ENCODE measurements around the gene KIR2DL1.

DNA sequence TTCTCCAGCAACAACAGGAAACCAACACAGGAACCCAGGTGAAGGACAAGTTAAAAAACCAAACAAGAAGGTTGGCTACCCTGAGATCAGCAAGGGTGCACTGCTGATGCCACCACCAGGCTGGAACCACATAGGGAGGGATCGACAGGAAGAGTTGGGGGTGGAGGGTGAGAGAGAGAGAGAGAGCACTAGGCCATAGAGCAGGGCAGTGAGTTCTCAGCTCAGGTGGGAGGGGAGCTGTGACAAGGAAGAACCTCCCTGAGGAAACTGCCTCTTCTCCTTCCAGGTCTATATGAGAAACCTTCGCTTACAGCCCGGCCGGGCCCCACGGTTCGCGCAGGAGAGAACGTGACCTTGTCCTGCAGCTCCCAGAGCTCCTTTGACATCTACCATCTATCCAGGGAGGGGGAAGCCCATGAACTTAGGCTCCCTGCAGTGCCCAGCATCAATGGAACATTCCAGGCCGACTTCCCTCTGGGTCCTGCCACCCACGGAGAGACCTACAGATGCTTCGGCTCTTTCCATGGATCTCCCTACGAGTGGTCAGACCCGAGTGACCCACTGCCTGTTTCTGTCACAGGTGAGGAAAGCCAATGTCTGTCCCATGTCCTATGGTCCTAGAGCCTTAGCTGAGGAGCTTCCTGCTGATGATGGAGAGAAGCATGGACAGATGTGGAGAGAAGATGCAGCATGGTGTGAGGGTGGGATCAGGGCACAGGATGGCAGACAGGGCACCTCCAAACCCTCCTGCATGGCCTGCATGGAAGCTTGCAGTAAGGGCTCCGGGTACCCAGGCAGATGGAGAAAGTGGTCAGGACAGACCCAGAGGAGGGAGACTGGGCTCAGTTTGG is 36.3 kb downstream of the KIR2DL1 start:
- TF ChIP-seq, protein P1, sequence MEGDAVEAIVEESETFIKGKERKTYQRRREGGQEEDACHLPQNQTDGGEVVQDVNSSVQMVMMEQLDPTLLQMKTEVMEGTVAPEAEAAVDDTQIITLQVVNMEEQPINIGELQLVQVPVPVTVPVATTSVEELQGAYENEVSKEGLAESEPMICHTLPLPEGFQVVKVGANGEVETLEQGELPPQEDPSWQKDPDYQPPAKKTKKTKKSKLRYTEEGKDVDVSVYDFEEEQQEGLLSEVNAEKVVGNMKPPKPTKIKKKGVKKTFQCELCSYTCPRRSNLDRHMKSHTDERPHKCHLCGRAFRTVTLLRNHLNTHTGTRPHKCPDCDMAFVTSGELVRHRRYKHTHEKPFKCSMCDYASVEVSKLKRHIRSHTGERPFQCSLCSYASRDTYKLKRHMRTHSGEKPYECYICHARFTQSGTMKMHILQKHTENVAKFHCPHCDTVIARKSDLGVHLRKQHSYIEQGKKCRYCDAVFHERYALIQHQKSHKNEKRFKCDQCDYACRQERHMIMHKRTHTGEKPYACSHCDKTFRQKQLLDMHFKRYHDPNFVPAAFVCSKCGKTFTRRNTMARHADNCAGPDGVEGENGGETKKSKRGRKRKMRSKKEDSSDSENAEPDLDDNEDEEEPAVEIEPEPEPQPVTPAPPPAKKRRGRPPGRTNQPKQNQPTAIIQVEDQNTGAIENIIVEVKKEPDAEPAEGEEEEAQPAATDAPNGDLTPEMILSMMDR (IDR thresholded peaks at IDR 0.05; ENCODE audit: low read depth, low read length), result no peak
- no peak for TF ChIP-seq POLR2A (IDR thresholded peaks at IDR 0.05; ENCODE audit: extremely low read depth, insufficient read length)
